Gastroesophageal sphincter (tissue), 4 donors: ENCODE data around the gene SLC25A34. TPM values are rescaled to one million over a fixed set of nuclear protein-coding genes. Genes with fewer than 3 reads are reported as not detected.
A peak's percentile ranks its signal among the peaks of the same experiment; 100 is the strongest.

Experiments used
- ATAC-seq: fragments of 150-250 bp; one replicate; pipeline ENCODE4 v1.9.1; 2016; ENCODE audit warnings: mild to moderate bottlenecking, moderate library complexity
- H3K27ac ChIP-seq, 4 donors: fragments of 200-600 bp; sonication (generic) in 3 of 4; 1 replicate in 3 of 4; 2 replicates in 1 of 4; pipeline ENCODE4 v1.5.1; 2016 to 2019
- H3K27me3 ChIP-seq: fragments of 200-600 bp; sonication (generic); one replicate; pipeline ENCODE4 v1.5.1; 2019
- H3K36me3 ChIP-seq, 2 donors: fragments of 200-600 bp; sonication (generic); one replicate each; pipeline ENCODE4 v1.5.1; 2019; ENCODE audit warnings: control low read depth in 1 of 2
- H3K4me1 ChIP-seq, 3 donors: fragments of 200-600 bp; sonication (generic); 1 replicate in 2 of 3; 2 replicates in 1 of 3; pipeline ENCODE4 v1.5.1; 2016 to 2019; ENCODE audit warnings: control low read depth in 2 of 3
- H3K4me3 ChIP-seq, 2 donors: fragments of 200-600 bp; sonication (generic); one replicate each; pipeline ENCODE4 v1.5.1; 2019; ENCODE audit warnings: mild to moderate bottlenecking in 1 of 2, moderate library complexity in 1 of 2
- H3K9me3 ChIP-seq, 3 donors: fragments of 200-600 bp; sonication (generic); one replicate each; pipeline ENCODE4 v1.5.1; 2017 to 2019; ENCODE audit warnings: control low read depth in 2 of 3
- EP300 ChIP-seq: sonication (generic); formaldehyde crosslinking; IDR thresholded peaks from one replicate; pipeline ENCODE4 v1.6.1; 2017; ENCODE audit warnings: antibody characterized with exemption, mild to moderate bottlenecking
- POLR2A ChIP-seq, 2 donors: fragments of 450-650 bp; IDR thresholded peaks; one replicate each; pipeline ENCODE4 v1.6.1; 2017; ENCODE audit warnings: antibody characterized with exemption in 2 of 2, mild to moderate bottlenecking in 2 of 2, moderate library complexity in 1 of 2
- POLR2AphosphoS5 ChIP-seq: sonication (generic); formaldehyde crosslinking; IDR thresholded peaks from one replicate; pipeline ENCODE4 v1.6.1; 2017; ENCODE audit warnings: antibody characterized with exemption
- WGBS, 2 donors: methylation state at CpG; one replicate each; pipeline ENCODE4 v1.1.5; 2018; ENCODE audit warnings: low coverage in 1 of 2; 5-methylcytosine and 5-hydroxymethylcytosine counted together
- total RNA-seq, 4 donors: library from RNA; depleted of rRNA; stranded (reverse); fragments of >200 nt; gene quantifications; one replicate each; pipeline ENCODE4 v1.1.0, GENCODE V29; 2016
- TF ChIP-seq, protein P1 (sequence below), 4 experiments: fragments of 200-600 bp in 2 of 4; fragments of 450-650 bp in 2 of 4; sonication (generic) in 1 of 4; IDR thresholded peaks; one replicate each; pipeline ENCODE4 v1.5.1; 2017 to 2019; ENCODE audit warnings: antibody characterized with exemption in 4 of 4, mild to moderate bottlenecking in 2 of 4, moderate library complexity in 2 of 4

Gene SLC25A34
- total RNA-seq, 4 donors from 2014 or later, result 0.10 to 2.0 (median 1.1) TPM

GRCh38 chr1:15718199-15718601, 17.9 kb upstream of the SLC25A34 start:
- WGBS, 2 donors, result 81% methylated on average over 4 of the region's 8 CpGs; no CpG with 5 or more reads in 1 of the 2 donors
- no peak overlapping the region for H3K4me3 ChIP-seq
- no peaks in the 10 kb centered on the region for H3K9me3 ChIP-seq
- H3K27me3 ChIP-seq, result no peaks in the 10 kb centered on the region
- ATAC-seq, result no peak
- peaks cover 0 to 74% of the 10 kb centered on the region in 2 donors for H3K36me3 ChIP-seq
- no peak for TF ChIP-seq POLR2A (IDR thresholded peaks at IDR 0.05)
- TF ChIP-seq POLR2AphosphoS5, result no peak
- TF ChIP-seq, protein P1, sequence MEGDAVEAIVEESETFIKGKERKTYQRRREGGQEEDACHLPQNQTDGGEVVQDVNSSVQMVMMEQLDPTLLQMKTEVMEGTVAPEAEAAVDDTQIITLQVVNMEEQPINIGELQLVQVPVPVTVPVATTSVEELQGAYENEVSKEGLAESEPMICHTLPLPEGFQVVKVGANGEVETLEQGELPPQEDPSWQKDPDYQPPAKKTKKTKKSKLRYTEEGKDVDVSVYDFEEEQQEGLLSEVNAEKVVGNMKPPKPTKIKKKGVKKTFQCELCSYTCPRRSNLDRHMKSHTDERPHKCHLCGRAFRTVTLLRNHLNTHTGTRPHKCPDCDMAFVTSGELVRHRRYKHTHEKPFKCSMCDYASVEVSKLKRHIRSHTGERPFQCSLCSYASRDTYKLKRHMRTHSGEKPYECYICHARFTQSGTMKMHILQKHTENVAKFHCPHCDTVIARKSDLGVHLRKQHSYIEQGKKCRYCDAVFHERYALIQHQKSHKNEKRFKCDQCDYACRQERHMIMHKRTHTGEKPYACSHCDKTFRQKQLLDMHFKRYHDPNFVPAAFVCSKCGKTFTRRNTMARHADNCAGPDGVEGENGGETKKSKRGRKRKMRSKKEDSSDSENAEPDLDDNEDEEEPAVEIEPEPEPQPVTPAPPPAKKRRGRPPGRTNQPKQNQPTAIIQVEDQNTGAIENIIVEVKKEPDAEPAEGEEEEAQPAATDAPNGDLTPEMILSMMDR (IDR thresholded peaks at IDR 0.05), result no peak
- TF ChIP-seq EP300, result no peak
- H3K4me1 ChIP-seq, result peaks cover 0 to 51% (median 11%) of the 10 kb centered on the region in 3 donors
- peak overlapping the region in 3 of 4 donors; percentile 28 to 41 (median 32) for H3K27ac ChIP-seq

DNA sequence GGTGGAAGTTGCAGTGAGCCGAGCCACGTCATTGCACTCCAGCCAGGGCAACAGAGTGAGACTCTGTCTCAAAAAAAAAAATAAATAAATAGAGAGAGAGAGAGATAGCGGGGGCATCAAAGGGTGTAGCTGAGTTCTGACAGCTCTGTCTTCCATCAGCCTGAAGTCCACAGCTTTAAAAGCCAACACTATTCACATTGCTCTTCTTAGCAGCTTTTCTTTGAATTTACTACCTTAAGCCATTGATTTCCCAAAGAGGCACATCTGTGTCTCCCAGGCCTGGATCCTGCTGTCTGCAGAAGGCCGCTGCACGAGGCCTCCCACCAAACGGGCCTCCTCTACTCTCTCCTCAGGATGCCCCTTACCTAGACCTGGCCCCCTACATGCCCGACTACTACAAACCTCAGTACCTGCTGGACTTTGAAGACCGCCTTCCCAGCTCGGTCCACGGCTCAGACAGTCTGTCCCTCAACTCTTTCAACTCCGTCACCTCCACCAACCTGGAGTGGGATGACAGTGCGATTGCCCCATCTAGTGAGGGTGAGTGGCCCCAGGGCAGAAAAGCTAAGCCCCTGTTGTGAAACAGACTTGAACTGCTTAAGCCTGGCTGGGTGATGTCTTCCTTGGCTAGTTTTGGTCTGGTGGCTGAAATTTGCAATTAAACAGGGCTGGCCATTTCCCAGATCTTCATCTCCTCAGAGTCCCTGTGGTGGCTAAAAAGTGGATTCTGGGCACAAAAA, 16.5 kb upstream of the SLC25A34 start:
- 85 to 94% methylated on average over 3 to 6 of the region's 12 CpGs for WGBS, 2 donors
- no peak overlapping the region for H3K4me3 ChIP-seq
- H3K9me3 ChIP-seq, result no peaks in the 10 kb centered on the region
- no peak for ATAC-seq
- H3K36me3 ChIP-seq, result peaks cover 0 to 85% of the 10 kb centered on the region in 2 donors
- H3K27ac ChIP-seq, result no peak overlapping the region
- peaks cover 0 to 37% (median 7%) of the 10 kb centered on the region in 3 donors for H3K4me1 ChIP-seq
- no peaks in the 10 kb centered on the region for H3K27me3 ChIP-seq
- TF ChIP-seq POLR2AphosphoS5 (no peak), EP300 (no peak), POLR2A (IDR thresholded peaks at IDR 0.05) (no peak)
- TF ChIP-seq, protein P1 (IDR thresholded peaks at IDR 0.05), result no peak

- no peak for TF ChIP-seq POLR2AphosphoS5
- TF ChIP-seq EP300, result no peak
- TF ChIP-seq, protein P1 (IDR thresholded peaks at IDR 0.05), result no peak
- TF ChIP-seq POLR2A (IDR thresholded peaks at IDR 0.05), result no peak
- Histone ChIP-seq H3K27me3 (no peaks in the 10 kb centered on the region), H3K9me3 (no peaks in the 10 kb centered on the region), H3K4me3 (no peak overlapping the region), H3K27ac (no peak overlapping the region), H3K4me1 (peaks cover 0 to 24% (median 0%) of the 10 kb centered on the region in 3 donors), H3K36me3 (peaks cover 0 to 98% of the 10 kb centered on the region in 2 donors)
- ATAC-seq, result no peak
- WGBS, 2 donors, result 97% methylated on average over 3 of the region's 3 CpGs; no CpG with 5 or more reads in 1 of the 2 donors
Measured at GRCh38 chr1:15720861-15721260, 15.2 kb upstream of the SLC25A34 start.

- Histone ChIP-seq H3K4me1 (peaks cover 0 to 14% (median 0%) of the 10 kb centered on the region in 3 donors), H3K27ac (no peak overlapping the region), H3K36me3 (peaks cover 0 to 98% of the 10 kb centered on the region in 2 donors), H3K4me3 (no peak overlapping the region), H3K27me3 (no peaks in the 10 kb centered on the region), H3K9me3 (no peaks in the 10 kb centered on the region)
- 60 to 89% methylated on average over 1 to 4 of the region's 4 CpGs for WGBS, 2 donors
- ATAC-seq, result no peak
- TF ChIP-seq EP300 (no peak), POLR2A (IDR thresholded peaks at IDR 0.05) (no peak), POLR2AphosphoS5 (no peak)
- TF ChIP-seq, protein P1 (IDR thresholded peaks at IDR 0.05), result no peak
Measured at GRCh38 chr1:15722411-15722810, 13.6 kb upstream of the SLC25A34 start.
